Daoy (cell line): ENCODE measurements around the gene RHOA. TPM values are rescaled to one million over a fixed set of nuclear protein-coding genes. Genes with fewer than 3 reads are reported as not detected.
"Not testable (repeated sequence)": the region's sequence is repeated elsewhere in the genome, so short reads cannot be mapped to it uniquely, and the experiment has no call there.

Experiments used
- DNase-seq: peaks from one replicate; pipeline ENCODE4 v3.0.0-alpha.2; 2015; ENCODE audit warnings: low read depth
- total RNA-seq: library from RNA; depleted of rRNA; stranded (reverse); fragments of >200 nt; shearing (Covaris generic); gene quantifications from 2 replicates; pipeline ENCODE4 v1.2.3, GENCODE V29; 2014

The RHOA gene
- total RNA-seq, 1 experiment from 2014 or later, result 298 TPM

DNA sequence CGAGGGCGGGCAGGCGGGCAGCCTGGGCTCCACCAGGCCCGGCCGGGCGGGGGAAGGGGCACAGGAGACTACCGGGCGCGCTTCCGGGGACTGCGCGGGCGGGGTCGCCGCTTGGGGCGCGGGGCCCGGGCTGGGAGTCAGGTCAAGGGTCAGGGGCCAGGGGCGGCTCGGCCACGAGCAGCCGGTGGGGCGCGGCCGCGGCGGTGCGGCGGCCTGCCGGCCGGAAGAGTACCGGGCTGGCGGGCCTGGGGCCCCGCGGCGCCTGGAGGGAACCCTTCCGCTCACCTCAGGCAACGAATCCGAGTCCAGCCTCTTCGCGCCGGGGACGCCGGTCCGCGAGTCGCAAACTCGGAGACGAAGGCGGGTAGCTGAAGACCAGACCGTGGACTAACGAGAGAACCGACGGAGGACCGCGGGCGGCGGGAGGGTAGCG lies 225 bp downstream of the RHOA start:
- DNase-seq, result peak; percentile 43

DNA sequence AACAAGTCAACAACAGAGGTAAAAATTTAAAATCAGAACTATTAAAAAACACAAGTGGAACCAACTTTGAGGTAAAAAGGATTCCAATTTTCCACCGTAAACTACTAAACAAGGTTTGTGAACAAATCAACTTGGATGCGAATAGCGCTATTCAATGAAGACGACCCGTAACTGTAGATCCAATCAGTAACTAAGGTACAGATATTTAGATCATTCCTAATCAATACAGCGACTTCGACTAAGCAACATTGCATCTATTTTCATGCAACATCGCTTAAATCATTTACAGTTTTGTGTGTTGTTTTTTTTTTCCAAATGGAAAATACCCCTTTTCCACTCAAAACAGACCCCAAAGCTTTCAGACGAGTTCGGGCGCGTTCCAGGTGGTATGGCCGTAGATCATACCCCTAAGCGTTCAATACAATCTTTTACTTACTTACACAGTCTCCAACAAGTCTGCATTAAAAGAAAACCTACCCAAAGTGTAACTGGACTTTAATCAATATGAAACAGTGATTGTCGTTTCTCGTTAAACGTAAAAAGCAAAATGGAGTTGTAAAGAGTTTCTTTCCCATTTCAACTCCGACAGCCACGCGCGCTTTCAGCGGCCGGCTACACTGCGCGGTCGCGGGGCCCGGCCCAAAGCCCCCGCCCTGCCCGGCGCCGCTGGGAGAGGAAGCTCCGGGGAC lies 786 bp downstream of the RHOA start:
- no peak for DNase-seq

DNA sequence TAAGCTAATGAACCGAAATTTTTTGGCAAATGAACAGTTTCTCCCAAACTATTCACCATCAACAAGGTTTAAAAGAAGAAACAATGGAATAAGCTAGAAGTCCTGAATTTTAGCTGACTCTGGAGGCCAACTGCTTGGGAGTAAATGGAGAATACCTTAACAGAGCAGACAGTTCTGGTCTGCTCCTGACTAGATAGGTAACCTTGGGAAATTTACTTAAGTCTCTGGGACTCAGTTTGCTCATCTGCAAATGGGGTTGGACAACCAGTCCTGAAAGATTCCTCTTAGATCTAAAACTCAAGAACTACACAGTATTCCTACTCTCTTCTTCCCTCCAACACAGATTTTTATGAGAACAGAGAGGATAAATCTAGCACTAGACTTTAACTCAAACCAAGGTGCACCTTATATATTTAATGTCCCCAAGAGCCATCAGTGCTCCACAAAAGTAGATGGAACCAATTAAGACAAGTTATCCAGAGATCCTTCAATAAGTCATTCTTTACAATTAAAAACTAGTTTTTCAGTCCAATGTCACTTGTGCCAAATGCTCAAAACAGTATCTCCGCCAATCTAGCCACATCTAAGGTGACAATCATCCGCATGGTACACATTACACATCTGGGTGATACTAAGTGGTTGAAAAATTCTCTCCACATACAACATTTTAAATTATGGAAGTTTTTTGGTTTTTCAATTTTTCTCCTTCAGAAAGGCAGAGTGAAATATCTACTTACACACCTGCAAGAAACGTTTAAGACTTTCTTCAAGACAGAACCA lies 1.5 kb downstream of the RHOA start:
- DNase-seq, result no peak

DNA sequence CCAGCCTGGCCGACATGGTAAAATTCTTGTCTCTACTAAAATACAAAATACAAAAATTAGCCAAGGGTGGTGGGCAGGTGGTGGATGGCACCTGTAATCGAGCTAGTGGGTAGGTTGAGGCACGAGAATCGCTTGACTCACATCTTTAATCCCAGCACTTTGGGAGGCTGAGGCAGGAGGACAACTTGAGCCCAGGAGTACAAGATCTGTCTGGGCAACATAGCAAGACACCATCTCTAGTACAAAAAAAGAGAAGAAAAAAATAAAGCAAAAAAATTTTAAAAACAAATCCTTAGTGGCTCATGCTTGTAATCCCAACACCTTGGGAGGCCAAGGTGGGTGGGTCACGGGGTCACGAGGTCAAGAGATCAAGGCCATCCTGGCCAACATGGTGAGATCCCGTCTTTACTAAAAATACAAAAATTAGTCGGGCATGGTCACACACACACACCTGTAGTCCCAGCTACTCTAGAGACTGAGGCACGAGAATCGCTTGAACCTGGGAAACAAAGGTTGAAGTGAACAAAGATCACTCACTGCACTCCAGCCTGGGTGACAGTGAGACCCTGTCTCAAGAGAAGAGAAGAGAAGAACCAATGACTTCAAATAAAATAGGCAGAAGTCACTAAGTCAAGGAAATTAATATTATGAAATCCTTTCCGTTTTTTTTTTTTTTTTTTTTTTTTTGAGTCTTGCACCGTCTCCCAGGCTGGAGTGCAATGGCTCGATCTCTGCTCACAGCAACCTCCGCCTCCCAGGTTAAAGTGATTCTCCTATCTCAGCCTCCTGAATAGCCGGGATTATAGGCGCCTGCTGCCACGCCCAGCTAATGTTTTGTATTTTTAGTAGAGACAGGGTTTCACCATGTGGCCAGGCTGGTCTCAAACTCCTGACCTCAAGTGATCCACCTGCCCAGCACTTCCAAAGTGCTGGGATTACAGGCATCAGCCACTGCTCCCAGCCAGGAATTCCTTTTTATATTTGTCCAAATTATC lies 4.9 kb downstream of the RHOA start:
- DNase-seq, result no peak

DNA sequence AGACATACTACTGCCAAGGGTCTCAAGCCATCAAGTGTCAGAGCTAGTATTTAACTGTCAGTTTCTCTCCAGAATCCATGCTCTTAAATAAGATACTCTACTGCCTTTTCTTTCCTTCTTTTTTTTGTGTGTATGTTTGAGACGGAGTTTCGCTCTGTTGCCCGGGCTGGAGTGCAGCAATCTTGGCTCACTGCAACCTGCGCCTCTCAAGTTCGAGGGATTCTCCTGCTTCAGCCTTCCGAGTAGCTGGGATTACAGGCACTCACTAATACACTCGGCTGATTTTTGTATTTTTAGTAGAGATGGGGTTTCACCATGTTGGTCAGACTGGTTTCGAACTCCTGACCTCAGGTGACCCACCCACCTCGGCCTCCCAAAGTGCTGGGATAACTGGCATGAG lies 6.2 kb downstream of the RHOA start:
- DNase-seq, result not testable (repeated sequence)

DNA sequence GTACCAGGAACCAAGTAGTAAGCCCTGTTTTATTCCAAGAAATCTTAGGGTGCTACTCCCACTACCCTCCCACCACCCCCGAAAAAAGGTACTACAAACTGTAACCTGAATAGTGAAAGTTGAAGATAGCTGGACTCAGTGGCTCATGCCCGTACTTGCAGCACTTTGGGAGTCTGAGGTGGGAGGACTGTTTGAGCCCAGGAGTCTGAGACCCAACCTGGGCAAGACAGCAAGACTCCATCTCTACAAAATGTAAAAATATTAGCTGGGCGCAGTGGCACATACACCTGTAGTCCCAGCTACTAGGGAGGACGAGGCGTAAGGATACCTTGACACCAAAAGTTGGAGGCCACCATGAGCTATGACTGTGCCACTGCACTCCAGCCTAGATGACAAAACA lies 7.9 kb downstream of the RHOA start:
- no peak for DNase-seq

DNA sequence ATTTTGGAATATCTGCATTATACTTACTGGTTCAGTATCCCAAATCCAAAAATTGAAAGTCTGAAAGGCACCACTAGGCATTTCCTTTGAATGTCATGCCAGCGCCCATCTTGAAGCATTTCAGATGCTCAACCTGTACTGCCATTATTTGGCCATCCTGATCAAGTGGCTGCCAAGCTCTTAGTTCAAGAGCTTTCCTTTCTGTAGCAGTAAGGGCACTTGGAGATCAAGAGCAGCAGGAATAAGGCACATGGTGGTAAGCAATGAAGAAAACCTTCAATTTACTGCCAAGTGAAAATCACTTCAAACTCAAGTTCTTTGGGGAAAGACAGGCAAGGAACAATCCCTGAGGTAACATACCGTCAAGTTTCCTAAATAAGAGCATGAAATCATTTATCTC lies 10.0 kb downstream of the RHOA start:
- DNase-seq, result no peak

DNA sequence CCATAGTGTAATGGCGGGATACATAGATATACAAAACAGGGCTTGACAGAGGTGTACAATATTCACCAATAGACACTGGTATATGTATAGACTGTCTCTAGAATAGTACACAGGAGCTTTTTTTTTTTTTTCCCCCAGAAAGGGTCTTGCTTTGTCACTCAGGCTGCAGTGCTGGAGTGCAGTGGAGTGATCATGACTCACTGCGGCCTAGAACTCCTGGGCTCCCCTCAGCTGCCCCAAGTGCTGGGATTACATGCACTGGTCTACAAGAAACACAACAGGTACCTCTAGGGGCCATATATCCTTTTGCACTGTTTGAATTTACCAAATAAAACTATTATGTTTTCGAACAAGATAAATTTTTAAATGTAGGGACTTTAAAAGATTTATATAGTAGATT lies 12.3 kb downstream of the RHOA start:
- DNase-seq, result no peak

DNA sequence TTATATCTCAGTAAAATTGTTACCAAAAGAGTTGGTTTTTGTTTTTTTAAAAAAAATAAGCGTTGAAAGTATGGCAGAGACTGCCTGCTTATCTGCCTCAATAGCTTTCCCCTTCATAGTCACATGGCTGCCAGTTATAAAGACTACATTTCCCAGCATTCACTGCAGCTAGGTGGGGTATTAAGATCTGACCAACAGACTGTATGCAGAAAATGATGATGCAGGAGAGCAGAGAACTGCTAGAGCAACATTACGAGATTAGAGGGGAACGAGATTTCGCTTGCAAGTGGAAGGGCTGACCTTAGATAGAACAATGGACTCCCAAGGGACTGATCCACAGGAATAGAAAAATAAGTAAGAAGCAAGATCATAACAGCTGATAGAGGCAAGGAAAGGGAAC lies 14.3 kb downstream of the RHOA start:
- no peak for DNase-seq

DNA sequence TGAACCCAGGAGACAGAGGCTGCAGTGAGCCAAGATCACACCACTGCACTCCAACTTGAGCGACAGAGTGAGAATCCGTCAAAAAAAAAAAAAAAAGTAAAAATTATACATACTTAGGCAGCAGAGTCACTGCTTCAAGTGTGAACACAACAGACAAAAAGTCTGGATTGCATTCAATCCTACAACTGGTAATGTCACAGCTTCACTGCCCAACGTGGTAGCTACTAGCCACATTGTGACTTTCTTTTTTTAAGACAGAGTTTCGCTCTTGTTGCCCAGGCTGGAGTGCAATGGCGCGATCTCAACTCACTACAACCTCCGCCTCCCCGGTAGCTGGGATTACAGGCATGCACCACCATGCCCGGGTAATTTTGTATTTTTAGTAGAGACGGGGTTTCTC lies 20.5 kb downstream of the RHOA start:
- DNase-seq, result not testable (repeated sequence)

DNA sequence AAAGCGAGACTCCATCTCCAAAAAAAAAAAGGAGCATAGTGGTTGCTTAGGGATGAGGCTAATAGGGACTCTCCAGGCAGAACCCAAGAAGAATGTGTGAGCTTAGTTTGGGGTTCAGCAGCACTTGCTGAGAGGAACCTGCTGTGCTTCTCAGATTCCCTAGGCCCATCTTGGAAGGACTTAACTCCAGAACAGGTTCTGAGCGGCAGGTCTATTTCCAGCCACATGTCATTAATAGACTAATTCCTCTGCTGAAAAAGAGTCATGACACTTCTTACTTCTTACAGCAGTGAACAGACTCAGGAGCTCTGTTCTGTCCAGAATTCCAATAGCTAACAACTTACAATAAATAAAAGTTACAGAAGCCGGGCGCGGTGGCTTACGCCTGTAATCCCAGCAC lies 22.5 kb downstream of the RHOA start:
- no peak for DNase-seq

DNA sequence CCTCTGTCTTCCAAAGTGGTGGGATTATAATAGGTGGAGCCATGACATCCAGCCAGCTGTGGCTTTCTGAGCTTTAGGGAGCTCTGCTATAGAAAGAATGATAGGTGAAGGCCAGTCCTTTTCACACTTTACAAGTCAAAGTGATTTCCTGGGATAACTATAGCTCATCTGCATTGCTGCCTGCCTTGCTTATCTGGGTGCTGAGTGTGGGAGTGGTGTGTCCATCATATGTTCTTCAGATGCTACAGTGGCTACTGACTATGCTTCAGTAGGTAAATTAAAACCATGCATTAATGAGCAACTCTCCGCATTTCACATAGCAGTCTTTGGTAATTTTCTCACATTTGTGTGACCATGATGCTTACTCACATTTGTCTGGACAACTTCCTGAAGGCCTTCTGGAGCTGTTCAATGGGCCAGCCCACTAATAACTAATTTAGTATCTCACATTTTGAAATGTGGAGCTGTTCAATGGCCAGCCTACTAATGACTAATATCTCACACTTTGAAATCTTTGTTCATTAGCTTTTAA lies 23.4 kb downstream of the RHOA start:
- DNase-seq, result no peak

DNA sequence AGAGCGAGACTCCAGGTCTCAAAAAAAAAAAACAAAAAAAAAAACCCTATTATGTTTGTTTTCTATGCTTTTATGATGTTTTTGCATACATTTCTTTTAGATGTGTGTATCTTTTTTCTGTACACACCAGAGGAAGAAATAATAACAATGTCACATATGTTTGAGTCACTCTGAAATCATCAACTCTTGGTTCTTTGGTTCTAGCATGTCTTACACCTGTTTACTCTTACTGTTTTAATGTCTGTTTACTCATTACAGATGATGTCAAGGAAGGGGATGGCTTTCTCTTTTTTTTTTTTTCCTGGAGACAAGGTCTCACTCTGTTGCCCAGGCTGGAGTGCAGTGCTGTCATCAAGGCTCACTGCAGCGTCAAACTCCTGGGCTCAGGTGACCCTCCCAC lies 24.1 kb downstream of the RHOA start:
- no peak for DNase-seq

DNA sequence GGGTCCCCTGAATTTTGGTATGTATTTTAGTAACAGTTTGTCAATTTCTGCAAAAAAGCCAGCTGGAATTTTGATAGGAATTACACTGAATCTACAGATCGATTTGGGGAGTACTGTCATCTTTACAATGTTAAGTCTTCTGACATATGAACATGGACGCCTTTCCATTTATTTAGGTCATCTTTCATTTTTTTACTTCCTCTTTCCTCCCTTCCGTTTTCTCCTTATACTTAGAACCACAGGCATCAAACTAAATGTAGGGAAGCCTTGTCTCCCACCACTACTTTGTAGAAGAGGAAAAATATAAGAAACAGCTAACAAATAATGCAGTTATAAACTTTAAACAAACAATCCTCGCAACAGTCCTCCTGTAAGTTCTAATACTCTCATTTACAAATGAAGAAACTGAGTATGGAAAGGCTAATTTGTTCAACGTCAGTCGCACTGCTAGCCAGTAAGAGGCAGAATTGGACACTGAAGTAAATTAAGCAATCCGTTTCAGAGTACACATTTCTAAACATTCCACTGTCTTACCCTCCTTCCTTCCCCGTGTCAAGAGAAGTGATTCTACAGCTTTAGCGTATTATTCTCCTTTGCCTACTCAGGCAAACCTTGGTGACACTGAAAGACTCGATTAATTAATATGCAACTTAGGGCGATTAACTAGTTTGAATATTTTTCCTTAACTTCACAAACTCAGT lies 25.6 kb downstream of the RHOA start:
- no peak for DNase-seq

DNA sequence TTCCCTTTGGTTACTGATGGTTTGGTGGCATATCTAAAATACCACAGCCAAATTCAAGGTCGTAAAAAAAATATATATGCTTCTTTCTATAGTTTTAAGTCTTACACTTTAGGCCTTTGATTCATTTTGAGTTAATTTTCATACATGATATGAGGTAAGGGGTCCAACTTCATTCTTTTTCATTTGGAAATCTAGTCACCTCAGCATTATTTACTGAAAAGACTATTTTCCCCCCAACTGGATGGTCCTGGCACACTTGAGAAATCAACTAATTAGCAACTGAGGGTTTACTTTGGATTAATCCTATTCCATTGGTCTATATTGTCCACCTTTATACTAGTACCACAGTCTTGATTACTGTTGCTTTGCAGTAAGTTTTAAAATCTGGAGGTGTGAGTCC lies 26.2 kb downstream of the RHOA start:
- no peak for DNase-seq

DNA sequence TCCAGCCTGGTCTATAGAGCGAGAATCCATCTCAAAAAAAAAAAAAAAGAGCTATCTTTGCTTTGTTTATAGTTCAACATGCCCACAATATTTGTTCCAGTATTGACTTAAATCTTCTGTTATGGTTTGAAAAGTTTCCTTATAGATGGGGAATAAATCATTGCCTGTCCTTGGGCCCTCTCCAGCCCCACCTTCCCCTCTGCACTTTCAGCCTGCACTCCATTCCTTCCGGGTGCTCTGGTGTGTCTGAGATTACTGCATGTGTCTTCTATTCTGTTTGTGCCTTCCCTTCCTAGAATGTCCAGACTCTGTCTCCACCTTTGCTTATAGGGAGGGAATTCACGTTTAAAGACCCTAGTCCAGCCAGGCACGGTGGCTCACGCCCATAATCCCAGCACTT lies 28.4 kb downstream of the RHOA start:
- DNase-seq, result no peak

DNA sequence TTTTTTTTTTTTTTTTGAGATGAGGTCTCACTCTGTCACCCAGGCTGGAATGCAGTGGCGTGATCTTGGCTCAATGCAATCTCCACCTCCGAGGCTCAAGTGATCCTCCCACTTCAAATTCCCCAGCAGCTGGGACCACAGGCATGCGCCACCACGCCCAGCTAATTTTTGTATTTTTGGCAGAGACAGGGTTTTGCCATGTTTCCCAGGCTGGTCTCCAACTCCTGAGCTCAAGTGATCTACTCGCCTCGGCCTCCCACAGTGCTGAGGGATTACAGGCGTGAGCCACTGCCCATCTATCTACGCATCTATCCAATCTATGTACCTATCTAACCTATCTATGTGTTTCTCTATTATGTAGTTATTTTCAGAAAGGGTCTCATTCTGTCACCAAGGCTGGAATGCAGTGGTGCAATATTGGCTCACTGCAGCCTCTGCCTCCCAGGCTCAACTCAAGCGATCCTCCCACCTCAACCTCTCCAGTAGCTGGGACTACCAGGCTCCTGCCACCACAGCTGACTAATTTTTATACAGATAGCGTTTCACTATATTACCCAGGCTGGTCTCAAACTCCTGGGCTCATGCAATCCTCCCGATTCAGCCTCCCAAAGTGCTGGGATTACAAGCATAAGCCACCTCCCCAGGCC lies 33.4 kb downstream of the RHOA start:
- peak; percentile 84 for DNase-seq

DNA sequence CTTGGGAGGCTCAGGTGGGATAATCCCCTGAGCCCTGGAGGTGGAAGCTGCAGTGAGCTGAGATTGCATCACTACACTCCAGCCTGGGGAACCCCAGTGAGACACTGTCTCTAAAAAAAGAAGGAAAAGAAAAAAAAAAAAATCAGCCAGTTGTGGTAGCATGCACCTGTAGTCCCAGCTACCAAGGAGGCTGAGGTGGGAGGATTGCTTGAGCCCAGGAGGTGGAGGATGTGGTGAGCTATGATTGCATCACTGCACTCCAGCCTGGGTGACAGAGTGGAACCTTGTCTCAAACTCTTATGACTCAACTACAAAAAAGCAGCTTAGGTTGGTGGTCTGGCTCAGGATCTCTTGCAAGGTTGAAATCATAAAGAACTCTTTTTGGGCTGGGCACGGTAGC lies 34.3 kb downstream of the RHOA start:
- peak; percentile 75 for DNase-seq

DNA sequence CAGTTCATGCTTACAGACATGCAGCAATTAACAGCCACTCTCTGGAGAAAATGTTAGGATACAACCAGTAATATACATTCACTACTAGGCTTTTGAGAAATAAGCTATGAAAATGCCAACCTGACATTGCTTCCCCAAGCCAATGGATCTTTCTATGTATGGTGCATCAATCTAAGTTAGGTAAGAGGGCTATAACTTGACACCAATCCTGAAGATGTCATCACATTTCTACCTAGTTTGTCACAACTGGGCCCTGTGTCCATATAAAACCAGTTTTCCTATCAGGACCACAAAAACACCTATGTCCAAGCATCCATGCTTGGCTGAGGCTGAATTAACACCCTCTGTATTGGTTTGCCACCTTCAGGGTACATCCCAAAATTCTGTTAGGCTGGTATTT lies 39.8 kb downstream of the RHOA start:
- no peak for DNase-seq

DNA sequence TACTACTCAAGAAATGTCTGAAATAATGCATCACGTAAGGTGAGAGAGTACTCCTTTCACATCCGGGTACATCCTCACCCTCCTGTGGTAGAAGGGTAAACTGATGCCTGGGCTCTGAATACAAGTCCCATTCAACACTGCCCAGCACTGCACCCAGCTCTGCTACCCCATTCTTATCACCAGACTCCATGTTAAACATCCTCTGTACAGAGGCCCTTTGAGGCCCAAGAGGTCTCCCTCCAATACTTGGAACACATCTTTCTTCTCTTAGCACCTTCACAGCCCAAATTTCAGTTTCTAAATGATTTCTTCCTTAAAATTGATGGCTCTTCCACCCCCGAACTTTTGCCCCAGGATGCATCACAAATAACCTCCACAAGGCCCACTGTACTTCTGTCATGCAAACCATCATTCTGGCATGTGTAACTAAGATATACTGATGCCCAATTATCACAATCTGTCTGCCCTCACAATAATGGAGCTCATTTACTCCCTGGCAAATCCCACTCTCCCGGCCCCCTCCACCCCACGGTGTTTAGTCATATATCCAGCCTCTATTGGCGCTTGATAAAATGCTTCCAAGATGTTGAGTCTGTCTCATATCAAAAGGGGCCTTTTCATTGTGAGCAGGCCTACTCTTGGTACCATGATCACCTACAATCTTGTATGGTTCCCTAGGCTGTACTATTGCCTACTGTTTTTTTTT lies 41.0 kb downstream of the RHOA start:
- no peak for DNase-seq
